WTC11 (cell line): ENCODE measurements around the gene HSPG2. TPM values are rescaled to one million over a fixed set of nuclear protein-coding genes. Genes with fewer than 3 reads are reported as not detected.
A peak's percentile ranks its signal among the peaks of the same experiment; 100 is the strongest.

ENCODE experiments used
- ATAC-seq: fragments of 200-7000 bp; cut with Tn5 transposase; 2 replicates; pipeline ENCODE4 v1.10.0; 2021; ENCODE audit warnings: mild to moderate bottlenecking, moderate library complexity
- CTCF ChIA-PET: fragments of 300-600 bp; sonication (Branson Sonifier 250); formaldehyde crosslinking; loops from one replicate; lab custom pipeline; 2021; ENCODE audit warnings: antibody characterized with exemption; lab: Charles Lee
- POLR2A ChIA-PET: fragments of 350-600 bp; sonication (Branson Sonifier 250); formaldehyde crosslinking; loops from one replicate; lab custom pipeline; 2021; ENCODE audit warnings: antibody characterized with exemption; lab: Charles Lee
- DNase-seq: peaks from one replicate; pipeline ENCODE4 v3.0.0; 2021; ENCODE audit warnings: low spot score
- H3K27ac Mint-ChIP-seq: 2 replicates; pipeline ENCODE4 v1.8.0; 2021; ENCODE audit warnings: mixed read lengths
- H3K27me3 Mint-ChIP-seq: 2 replicates; pipeline ENCODE4 v1.8.0; 2021; ENCODE audit warnings: low read depth, mild to moderate bottlenecking, moderate library complexity, mixed read lengths
- H3K36me3 Mint-ChIP-seq: 2 replicates; pipeline ENCODE4 v1.8.0; 2021; ENCODE audit warnings: mixed read lengths
- H3K4me1 Mint-ChIP-seq: 2 replicates; pipeline ENCODE4 v1.8.0; 2022; ENCODE audit warnings: mixed read lengths
- H3K4me3 Mint-ChIP-seq: 2 replicates; pipeline ENCODE4 v1.8.0; 2021; ENCODE audit warnings: mild to moderate bottlenecking, moderate library complexity, mixed read lengths
- H3K9me3 Mint-ChIP-seq: 2 replicates; pipeline ENCODE4 v1.8.0; 2021; ENCODE audit warnings: mixed read lengths
- AFF4 ChIP-seq: sonication (generic); formaldehyde crosslinking; IDR thresholded peaks from 2 replicates; pipeline ENCODE4 v1.8.1; 2023; ENCODE audit warnings: mild to moderate bottlenecking, missing genetic modification reagents, borderline replicate concordance
- ATF1 ChIP-seq: sonication (generic); formaldehyde crosslinking; IDR thresholded peaks from 2 replicates; pipeline ENCODE4 v1.8.1; 2023; ENCODE audit warnings: mild to moderate bottlenecking, moderate library complexity, missing genetic modification reagents
- E2F5 ChIP-seq: sonication (generic); formaldehyde crosslinking; IDR thresholded peaks from 2 replicates; pipeline ENCODE4 v1.8.1; 2022; ENCODE audit warnings: mild to moderate bottlenecking, moderate library complexity, missing genetic modification reagents
- GABPB1 ChIP-seq: sonication (generic); formaldehyde crosslinking; IDR thresholded peaks from 2 replicates; pipeline ENCODE4 v1.8.1; 2023; ENCODE audit warnings: mild to moderate bottlenecking, missing genetic modification reagents
- GTF2I ChIP-seq: fragments of 250-450 bp; sonication (Bioruptor Pico); conservative IDR thresholded peaks from 2 replicates; pipeline ENCODE4 v1.4.0; 2021; ENCODE audit warnings: mild to moderate bottlenecking
- JUN ChIP-seq: sonication (generic); formaldehyde crosslinking; IDR thresholded peaks from 2 replicates; pipeline ENCODE4 v1.8.0; 2023; ENCODE audit warnings: mild to moderate bottlenecking, missing genetic modification reagents
- KAT7 ChIP-seq: sonication (generic); formaldehyde crosslinking; IDR thresholded peaks from 2 replicates; pipeline ENCODE4 v1.8.1; 2023; ENCODE audit warnings: missing genetic modification reagents, mild to moderate bottlenecking, borderline replicate concordance
- NR1H2 ChIP-seq: sonication (generic); formaldehyde crosslinking; IDR thresholded peaks from 2 replicates; pipeline ENCODE4 v1.9.0; 2021; ENCODE audit warnings: mild to moderate bottlenecking, moderate library complexity, missing genetic modification reagents
- SMAD3 ChIP-seq: sonication (generic); formaldehyde crosslinking; IDR thresholded peaks from 2 replicates; pipeline ENCODE4 v1.8.0; 2022; ENCODE audit warnings: missing genetic modification reagents, mild to moderate bottlenecking, borderline replicate concordance
- TEAD4 ChIP-seq: sonication (generic); formaldehyde crosslinking; IDR thresholded peaks from 2 replicates; pipeline ENCODE4 v1.8.0; 2022; ENCODE audit warnings: mild to moderate bottlenecking, missing genetic modification reagents
- ZNF416 ChIP-seq: fragments of 250-450 bp; sonication (Bioruptor Pico); IDR thresholded peaks from 2 replicates; pipeline ENCODE4 v1.9.0; 2021; ENCODE audit warnings: mild to moderate bottlenecking, inconsistent platforms
- total RNA-seq: library from RNA; stranded (reverse); gene quantifications from 3 replicates; pipeline ENCODE4 v1.2.3, GENCODE V29; 2021
- TF ChIP-seq, protein P1 (sequence below): sonication (generic); formaldehyde crosslinking; IDR thresholded peaks from 2 replicates; pipeline ENCODE4 v1.8.0; 2022; ENCODE audit warnings: mild to moderate bottlenecking, missing genetic modification reagents
- TF ChIP-seq, protein P2 (sequence below): sonication (generic); formaldehyde crosslinking; IDR thresholded peaks from 2 replicates; pipeline ENCODE4 v1.8.0; 2023; ENCODE audit warnings: missing genetic modification reagents
- TF ChIP-seq, protein P3 (sequence below): sonication (generic); formaldehyde crosslinking; conservative IDR thresholded peaks from 2 replicates; pipeline ENCODE4 v1.8.1; 2023; ENCODE audit warnings: mild to moderate bottlenecking, low read depth, missing genetic modification reagents, moderate library complexity
- TF ChIP-seq, protein P4 (sequence below): fragments of 250-450 bp; sonication (Bioruptor Pico); IDR thresholded peaks from 2 replicates; pipeline ENCODE4 v1.8.0; 2021; ENCODE audit warnings: mild to moderate bottlenecking

HSPG2 gene
- total RNA-seq, 1 experiment from 2014 or later, result 120 TPM

DNA sequence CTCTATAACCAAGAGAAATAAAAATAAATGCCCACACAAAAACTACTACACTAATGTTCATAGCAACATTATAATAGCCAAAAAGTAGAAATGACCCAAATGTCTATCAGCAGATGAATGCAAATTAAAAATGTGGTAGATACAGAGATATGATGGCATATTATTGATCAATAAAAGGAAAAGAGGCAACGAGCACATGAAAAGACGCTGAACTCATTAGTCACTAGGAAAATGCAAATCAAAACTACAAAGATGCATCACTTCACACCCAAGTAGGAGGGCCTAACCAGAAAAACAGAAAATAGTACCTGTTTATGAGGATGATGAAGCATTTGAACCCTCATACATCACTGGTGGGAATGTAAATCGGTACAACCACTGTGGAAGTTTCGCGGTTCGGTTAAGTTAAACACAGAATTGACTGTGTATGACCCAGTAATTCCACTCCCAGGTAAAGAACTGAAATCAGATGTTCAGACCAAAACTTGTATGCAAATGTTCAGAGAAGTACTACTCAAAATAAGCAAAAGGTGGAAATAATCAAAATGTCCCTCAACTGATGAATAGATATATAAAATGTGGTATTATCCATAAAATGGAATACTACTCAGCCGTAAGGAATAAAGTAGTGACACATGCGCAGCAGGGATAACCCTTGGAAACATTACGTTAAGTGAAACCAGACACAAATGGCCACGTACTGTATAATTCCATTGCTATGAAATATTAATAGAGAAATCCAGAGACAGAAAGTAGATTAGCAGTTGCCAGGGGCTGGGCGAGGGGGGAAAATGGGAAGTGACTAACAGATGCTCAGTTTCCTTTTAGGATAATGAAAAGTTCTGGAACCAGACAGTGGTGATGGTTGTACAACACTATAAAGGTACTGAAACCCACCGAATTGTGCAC, 157.2 kb downstream of the HSPG2 start:
- CTCF ChIA-PET, result no interaction called here

More for the DNA sequence above, 157.2 kb downstream of the HSPG2 start:
- peaks cover 15% of the 10 kb centered on the region for H3K36me3 Mint-ChIP-seq
- POLR2A ChIA-PET, result no interaction called here
- peaks cover 5% of the 10 kb centered on the region for H3K9me3 Mint-ChIP-seq
- H3K27me3 Mint-ChIP-seq, result no peaks in the 10 kb centered on the region
- peak overlapping the region; percentile 48 for H3K4me3 Mint-ChIP-seq
- TF ChIP-seq GTF2I (CRISPR knock-in tag) (no peak), TEAD4 (CRISPR knock-in tag) (no peak), AFF4 (CRISPR knock-in tag) (no peak), KAT7 (no peak), JUN (no peak), NR1H2 (CRISPR knock-in tag) (no peak), ATF1 (CRISPR knock-in tag) (no peak), E2F5 (CRISPR knock-in tag) (no peak), GABPB1 (CRISPR knock-in tag) (no peak), SMAD3 (no peak), ZNF416 (no peak)
- TF ChIP-seq, protein P1, sequence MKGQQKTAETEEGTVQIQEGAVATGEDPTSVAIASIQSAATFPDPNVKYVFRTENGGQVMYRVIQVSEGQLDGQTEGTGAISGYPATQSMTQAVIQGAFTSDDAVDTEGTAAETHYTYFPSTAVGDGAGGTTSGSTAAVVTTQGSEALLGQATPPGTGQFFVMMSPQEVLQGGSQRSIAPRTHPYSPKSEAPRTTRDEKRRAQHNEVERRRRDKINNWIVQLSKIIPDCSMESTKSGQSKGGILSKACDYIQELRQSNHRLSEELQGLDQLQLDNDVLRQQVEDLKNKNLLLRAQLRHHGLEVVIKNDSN (CRISPR knock-in tag), result no peak
- TF ChIP-seq, protein P2, sequence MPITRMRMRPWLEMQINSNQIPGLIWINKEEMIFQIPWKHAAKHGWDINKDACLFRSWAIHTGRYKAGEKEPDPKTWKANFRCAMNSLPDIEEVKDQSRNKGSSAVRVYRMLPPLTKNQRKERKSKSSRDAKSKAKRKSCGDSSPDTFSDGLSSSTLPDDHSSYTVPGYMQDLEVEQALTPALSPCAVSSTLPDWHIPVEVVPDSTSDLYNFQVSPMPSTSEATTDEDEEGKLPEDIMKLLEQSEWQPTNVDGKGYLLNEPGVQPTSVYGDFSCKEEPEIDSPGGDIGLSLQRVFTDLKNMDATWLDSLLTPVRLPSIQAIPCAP, result no peak
- TF ChIP-seq, protein P3, sequence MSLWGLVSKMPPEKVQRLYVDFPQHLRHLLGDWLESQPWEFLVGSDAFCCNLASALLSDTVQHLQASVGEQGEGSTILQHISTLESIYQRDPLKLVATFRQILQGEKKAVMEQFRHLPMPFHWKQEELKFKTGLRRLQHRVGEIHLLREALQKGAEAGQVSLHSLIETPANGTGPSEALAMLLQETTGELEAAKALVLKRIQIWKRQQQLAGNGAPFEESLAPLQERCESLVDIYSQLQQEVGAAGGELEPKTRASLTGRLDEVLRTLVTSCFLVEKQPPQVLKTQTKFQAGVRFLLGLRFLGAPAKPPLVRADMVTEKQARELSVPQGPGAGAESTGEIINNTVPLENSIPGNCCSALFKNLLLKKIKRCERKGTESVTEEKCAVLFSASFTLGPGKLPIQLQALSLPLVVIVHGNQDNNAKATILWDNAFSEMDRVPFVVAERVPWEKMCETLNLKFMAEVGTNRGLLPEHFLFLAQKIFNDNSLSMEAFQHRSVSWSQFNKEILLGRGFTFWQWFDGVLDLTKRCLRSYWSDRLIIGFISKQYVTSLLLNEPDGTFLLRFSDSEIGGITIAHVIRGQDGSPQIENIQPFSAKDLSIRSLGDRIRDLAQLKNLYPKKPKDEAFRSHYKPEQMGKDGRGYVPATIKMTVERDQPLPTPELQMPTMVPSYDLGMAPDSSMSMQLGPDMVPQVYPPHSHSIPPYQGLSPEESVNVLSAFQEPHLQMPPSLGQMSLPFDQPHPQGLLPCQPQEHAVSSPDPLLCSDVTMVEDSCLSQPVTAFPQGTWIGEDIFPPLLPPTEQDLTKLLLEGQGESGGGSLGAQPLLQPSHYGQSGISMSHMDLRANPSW (CRISPR knock-in tag), result no peak
- TF ChIP-seq, protein P4, sequence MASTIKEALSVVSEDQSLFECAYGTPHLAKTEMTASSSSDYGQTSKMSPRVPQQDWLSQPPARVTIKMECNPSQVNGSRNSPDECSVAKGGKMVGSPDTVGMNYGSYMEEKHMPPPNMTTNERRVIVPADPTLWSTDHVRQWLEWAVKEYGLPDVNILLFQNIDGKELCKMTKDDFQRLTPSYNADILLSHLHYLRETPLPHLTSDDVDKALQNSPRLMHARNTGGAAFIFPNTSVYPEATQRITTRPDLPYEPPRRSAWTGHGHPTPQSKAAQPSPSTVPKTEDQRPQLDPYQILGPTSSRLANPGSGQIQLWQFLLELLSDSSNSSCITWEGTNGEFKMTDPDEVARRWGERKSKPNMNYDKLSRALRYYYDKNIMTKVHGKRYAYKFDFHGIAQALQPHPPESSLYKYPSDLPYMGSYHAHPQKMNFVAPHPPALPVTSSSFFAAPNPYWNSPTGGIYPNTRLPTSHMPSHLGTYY (CRISPR knock-in tag), result no peak
- ATAC-seq (no peak), DNase-seq (no peak)
- peak overlapping the region; percentile 68 for H3K27ac Mint-ChIP-seq
- H3K4me1 Mint-ChIP-seq, result peaks cover 27% of the 10 kb centered on the region
